NCI-H2081 (cell line): Measurements from ENCODE around the gene PIGR.

ENCODE experiments used
- DNase-seq, 2 experiments: peaks; one replicate each; lab custom pipeline; 2025; lab: John Stamatoyannopoulos, UW

The PIGR gene

DNA sequence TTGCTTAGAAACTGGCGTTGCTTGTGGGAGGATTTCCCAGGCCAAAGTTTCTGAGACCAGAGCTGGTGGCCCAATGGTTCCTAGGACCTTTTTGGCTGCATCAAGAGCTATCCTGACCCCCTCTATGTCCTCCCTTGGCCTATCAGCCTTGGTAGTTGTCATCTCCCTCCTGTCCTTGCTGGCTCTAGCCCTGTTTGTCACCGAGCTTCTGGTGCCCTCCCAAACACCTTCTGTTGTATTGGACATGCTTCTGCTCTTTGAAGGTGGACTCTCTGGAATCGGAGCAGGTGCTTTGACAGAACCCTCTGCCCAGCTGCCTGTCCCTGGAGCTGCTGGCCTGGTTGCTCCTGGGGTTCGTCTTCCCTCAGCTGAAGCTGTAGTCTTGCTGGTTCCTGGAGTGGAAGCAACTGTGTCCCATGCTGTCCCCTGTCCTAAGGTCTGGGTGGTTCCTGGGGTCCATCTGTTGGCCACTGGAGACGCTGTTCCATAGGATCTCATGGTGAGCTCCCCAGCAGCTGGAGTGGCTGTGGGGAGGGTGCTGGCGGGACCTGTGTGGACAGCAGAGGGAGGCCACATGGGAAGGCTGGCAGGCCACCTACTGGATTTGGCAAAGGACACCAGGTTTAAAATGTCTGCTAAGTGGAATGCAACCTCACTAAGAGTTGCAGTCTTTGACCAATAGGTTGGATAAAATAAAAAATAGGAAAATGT is 14.6 kb upstream of the PIGR start:
- DNase-seq, result no peak

DNA sequence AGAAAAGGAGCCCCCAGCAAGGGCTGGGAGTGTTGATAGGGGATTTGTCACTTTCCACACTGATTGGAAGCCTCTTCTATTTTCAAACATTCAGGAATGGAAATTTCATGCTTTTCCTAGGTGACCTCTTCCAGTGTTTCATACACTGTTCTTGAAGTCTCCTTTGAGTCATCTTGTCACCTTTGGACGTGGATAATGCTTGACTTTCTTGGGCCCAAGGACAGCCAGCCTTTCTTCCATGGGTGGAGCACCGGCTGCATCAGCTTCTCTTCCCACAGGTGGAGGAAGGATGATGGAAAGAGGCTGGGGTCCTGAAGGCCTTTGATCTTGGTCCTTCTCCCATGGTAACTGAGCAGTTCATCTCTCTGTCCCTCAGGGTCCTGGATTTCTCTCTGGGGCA is 11.9 kb upstream of the PIGR start:
- no peak for DNase-seq

DNA sequence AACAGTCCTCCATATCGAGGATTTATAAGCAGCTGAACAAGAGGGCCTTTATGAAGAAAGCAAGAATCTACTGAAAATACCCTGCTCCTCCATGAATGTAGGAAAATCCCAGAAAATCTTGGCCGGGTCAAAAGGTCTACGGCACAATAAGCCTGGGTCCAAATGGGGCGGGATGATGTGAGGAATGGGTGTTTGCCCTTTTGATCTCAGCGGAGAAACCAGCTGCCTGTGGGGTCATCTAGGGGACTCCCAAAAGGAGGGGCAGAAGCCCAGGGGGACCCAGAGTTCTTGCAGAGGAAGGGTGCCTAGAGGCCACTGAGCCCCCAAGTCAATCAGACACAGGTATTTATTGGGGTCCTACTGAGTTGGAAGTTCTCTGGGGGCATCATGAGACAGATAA is 11.4 kb upstream of the PIGR start:
- DNase-seq, result no peak

DNA sequence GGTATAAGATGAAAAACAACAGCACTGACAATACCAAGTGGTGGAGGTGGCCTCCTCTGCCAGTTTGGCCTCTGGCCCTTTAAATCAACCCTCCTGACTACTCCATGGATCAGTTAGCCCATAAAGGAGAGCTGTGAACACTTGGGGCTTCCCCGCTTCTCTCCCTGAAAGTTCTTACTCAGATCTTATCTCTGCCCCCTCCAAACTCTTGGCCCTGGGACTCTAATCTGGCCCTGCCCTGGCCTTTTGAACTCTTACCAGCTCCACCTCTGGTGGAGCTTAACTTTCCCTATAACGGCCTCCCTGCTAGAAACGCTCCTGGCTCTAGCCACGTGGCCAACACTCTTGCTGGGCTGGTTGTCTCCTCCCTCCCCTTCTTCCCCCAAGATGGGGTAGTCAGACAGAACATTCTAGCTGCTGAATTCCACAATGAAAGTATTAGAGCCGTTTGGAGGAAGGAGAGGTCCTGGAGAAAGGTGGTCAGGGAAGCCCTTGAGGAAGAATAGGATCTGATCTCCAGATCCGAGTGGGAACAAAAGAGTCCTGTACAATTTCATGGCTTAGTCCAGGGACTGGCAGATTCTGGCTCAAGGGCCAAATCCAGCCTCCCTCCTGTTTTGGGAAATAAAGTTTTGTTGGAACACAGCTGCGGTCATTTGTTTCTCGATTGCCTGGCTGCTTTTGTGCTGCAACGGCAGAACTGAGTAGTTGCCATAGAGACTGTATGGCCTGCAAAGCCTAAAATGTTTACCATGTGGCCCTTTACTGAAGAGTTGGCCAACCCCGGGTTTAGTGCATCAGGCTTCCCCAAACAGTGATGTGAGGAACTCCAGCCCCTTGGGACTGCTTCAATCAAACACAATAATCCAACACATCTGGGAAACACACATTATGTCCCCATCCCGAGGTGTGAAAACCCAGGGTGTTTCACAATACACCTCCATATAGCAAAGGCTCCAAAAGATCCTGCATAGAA is 9.5 kb upstream of the PIGR start:
- DNase-seq, result no peak

DNA sequence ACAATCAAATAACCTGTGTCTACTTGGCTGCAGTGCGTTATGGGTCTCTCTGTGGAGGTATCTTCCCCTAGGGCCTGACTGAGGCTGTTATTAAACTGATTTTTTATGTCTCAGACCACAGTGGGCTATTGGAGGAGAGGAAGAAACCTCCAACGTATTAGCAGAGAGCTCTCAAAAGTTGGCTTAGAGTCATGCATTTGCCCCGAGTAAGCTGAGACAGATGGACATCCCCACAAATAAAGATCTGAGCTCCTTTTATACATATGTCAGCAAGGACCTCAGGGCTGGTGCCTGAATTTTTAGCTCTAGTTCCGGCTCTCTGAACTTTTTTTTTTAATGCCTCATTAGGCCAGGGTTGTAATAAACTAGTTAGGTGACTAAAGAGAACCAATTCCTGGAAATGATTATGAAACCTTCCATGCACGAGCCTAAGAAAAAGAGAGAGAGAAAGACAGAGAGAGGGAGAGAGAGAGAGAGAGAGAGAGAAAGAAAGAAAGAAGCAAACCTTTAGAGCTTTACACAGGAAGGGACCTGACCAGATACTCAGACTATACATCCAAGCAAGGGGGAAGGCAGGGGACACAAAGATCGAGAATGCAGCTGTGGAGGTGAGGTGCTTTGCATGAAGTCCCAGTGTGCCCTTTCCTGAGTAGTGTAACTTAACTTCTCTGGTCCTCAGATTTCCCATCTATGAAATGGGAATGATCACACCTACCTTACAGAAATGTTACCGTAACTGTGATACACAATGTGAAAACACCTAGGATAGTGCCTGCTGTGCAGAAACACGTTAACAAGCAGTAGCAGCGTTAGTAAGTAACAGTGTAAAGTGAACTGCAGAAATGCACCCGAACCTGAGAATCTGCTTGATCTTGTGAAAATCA is 8.4 kb upstream of the PIGR start:
- no peak for DNase-seq

DNA sequence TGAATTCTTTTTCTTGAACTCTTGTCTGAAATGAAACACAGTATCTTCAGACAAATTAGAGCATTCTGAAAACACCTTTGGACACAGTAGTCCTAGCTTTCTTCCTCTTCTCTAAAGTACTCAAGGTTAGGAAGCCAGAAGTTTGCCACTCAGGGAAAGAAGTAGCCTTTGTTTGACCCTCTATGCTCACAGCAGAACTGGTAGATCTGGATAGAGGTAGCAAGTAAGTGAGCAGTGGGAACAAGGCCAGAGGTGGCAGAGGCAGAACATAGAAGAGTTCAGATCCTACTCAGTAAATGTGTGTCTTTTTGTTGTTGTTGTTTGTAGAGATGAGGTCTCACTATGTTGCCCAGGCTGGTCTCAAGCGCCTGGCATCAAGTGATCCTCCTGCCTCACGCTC is 7.4 kb upstream of the PIGR start:
- DNase-seq, result no peak

DNA sequence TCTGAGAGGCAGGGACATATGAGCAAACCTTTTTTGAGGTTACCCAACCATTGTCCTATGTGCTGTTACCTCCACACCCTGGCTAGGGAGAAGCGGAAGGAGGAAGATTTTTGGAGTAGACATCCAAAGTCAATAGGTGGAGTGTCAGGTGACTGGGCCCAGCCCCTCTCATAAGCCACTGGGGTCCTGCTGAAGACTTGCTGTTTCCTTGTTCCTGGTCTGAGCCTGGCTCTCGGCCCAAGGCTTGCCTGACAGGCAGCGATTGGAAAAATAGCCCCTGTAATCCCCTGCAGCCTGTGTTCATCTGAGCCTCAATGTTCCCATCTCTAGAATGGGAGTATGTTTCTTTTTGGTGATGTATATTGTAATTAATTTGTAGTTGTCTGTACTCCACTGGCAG is 6.9 kb upstream of the PIGR start:
- DNase-seq, result no peak

DNA sequence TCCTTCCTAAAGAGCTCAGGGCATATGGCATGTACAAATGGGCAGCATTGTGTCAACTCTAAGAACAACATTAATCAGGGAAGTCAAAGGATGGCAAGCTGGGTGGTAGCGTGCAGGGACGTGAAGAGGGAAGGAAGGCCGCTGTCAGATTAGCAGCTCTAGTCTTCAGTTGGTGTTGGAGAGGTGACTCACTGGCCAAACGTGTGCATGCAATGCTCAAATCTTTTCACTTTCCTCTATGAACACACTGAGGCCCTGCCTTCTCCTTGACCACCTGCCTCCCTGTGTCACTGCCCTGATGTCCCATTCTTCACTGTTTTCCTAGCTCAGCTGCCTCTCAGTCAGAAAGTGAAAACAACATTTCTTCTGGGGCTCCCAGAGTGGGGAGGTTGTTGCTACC is 5.9 kb upstream of the PIGR start:
- DNase-seq, result no peak

DNA sequence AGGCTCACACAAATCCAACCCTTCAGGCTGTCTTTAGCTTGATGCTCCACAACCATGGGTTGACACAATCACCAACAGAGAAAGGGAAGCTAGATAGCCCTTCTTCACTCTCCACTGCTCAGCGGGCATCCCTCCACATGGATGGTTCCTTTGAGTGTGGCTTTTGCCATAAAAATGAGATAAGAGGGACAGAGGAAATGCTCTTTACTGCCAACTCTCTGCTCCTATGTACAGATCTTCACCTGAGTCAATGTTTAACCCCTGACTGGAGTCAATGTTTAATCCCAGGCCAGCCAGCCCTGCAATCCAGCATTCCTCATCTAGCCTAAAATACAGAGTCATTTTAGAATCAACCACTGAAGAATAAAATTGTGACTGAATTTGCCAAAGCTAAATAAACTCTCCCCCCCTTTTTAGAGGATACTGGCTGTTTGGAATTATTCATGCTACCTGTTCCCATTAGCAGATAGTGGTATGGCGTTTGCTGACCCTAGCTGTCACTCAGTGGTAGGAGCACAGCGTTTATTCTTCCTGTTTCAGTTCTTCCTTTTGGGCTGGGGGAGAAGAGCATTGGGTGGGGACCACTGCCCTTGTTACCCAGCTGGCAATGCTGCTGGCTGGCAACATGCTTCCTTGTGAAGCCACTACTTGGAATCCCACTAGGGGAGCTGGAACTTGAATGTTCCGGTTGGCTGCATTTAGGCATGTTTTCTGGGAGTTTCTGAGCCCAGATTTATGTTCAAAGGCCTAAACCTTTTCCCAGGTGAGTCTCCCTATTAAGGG is 5.2 kb upstream of the PIGR start:
- no peak for DNase-seq

DNA sequence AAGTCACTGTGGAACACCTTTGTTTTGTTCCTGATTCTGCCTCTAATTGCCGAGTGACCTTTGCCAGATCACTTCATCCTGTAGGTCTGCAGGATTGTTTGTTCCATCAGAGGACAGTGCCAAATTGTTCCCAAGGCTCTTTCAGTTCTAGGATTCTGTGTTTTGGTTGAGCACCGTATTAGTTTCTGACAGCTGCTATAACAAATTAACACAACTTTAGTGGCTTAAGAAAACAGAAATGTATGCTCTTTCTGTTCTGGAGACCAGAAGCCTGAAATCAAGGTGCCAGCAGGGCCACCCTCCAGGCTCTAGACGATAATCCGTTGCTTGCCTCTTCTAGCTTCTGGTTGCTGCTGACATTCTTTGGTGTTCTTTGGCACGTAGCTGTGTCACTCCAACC is 3.4 kb upstream of the PIGR start:
- no peak for DNase-seq

DNA sequence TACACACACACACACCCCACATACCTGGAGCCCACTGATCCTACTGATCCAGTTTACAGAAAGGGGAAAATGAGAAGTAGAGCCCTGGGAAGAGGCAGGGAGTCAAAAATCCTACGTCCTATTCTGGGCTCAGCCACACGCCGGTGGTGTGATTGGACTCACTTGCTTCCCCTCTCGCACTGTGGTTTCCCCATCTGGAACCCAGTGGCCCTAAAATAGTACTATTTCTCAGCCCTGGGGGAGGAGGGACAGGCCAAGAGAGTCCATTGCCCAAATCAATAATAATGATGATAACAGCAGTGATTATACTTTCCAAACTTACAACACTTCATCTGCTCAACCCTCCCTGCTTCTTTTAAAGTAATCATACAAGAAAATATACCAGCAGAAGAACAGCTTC is 2.9 kb upstream of the PIGR start:
- no peak for DNase-seq

DNA sequence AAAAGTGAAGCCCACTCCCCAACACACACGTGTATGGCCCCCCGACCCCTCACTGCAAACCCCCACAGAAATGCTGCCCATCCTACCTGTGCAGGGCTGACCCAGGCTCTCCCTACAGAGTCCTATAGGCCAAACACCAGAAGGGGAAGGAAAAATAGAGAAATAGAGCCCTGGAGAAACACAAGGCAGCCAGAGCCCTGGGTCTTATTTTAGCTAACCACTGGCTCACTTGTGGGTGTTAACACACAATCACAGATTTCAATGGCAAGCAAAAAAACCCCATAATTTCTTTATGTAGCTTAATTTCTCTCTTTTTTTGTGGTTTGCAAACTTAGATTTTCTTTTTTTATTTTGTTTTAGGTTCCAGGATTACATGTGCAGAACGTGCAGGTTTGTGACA is 989 bp upstream of the PIGR start:
- DNase-seq, result no peak

DNA sequence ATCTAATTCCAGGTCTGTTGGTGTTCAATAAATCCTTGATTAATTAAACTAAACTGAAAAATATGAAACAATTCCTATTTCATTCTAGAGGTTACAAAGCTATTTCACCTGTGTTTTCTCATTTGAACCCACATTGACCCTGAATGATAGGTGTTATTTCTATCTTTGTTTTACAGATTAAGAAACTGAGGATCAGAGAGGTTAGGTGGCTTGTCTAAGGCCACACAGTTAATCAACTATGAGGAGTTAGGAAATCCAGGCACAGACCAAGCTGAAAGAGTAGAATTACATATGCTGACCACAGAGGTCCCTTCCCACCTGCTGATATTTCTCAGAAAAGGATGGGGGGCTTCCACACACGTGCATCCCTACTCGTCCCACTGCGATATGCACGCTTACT is 487 bp downstream of the PIGR start:
- DNase-seq, result no peak

DNA sequence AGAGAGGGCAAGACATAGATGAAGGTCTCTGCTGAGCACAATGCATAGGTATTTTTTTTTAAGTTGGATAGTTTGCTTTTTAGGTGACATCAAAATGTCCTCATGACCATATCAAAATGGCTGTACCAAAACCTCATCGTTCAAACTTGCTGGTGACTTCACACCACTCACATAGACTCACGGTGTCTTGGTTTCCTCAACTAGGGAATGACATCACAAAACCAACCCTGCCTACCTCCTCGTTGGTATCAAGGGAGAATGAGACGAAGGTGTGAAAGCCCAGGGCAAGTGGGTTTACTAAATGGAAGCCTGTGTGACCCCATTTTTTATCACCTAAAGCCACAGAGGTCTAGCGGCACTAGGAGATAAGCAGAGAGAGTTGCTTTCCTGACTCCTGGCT is 1.6 kb downstream of the PIGR start:
- no peak for DNase-seq

DNA sequence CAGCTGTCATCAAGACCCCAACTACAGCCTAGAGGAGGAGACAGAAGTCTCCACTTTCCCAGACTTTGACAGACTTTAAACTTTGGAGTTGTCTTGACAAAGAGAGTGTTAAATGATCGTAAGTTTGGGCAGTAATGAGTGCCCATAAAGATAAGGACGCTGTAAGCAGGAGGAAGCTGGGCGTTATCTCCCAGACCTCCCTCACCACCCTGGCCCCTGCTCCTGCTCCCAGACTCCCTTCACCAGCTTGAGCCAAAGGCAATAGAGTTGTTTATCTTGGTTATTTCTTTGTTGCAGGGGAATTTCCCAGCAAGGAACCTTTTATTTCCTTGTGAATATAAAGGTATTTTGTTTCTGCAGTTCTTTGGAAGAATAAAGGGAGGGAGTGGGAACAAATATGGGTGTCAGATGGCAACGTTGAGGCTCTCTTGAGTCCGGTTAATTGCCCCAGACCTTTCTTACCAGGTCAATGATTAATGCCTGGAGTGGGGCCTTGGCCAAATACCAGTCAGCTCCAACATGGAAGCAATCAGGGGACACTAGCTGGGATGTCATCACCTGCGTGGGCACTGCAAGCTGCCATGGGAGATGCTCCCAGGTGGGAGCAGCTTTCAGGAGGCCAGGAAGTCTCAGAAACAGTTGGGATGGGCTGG is 4.4 kb downstream of the PIGR start:
- DNase-seq, result no peak

DNA sequence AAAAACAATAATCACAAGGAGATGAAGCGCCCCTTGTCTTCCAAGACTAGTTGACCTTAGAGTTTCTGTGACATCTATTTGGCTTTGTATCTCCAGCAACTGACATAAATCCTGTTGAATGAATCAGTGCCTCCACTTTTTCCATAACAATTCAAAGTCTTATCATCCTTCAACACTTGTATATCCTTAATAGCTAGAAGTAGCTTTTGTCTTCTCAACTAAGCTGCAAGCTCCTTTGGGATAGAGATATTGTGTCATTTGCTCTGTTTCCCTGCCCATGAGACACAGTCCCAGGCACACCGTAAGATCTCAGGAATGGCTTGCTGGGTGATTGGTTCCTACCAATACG is 5.7 kb downstream of the PIGR start:
- no peak for DNase-seq

DNA sequence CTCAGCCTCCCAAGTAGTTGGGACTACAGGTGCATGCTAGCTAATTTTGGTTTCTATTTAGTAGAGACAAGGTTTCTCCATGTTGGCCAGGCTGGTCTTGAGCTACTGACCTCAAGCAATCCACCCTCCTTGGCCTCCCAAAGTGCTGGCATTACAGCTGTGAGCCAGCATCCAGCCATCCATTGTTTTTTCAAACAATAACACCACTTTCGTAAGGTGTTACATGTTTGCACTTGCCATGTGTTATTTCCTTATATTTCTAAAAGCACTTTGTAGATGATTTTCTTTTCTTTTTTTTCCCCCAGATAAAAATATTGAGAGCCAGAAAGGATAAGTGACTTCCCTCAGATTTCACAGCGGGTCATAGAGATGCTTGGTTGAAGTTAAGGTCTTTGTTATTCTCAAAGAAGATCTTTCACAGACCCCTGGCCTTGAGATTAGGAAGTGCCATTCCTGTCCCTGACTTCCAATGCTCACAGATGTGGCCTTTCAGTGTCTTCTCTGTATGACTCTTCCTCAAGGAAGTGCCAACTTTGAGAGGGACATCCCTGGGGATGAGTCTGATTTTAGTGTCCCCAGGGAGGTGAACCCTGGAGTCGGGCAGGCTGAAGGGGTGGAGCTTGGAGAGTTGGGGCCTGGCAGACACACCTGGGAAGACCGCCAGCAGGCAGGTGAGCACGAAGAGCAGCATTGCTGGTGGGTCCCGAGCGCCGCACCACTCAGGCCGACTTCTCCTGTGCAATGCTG is 6.3 kb downstream of the PIGR start:
- DNase-seq, result no peak

DNA sequence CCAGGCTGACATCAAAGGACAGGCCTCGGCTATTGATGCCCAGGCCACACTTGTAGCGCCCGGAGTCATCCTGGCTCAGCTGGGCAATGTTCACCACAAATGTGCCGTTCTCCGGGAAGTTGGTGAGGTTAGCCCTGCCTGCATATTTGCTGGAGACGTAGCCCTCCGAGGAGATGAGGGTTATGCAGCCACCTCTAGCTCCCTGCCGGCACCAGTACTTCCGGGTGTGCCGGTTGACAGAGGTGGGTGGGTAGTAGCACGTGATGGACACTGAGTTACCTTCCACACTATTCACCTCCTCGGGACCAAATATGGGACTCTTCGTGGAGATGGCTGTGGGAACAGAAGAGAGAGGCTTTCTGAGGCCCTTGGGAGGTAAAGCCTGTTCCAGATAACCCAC is 7.1 kb downstream of the PIGR start:
- DNase-seq, result no peak

DNA sequence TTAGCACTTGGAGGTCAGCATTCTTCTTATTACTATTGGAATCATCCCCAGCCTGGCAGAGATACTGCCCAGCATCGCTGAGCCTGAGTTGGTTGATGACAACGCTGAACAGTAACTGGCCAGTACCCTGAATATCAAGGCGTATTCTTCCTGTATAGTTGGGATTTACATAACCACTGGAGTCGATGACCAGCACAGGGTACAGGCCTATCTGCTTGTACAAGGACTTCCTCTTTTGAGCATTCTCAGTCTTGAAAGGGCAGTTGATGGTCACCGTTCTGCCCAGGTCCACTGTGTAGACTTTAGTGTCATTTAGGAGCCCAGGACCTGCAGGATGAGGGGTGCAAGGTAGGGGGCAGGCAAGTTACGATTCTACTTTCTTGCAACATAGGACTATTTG is 8.8 kb downstream of the PIGR start:
- DNase-seq, result no peak

DNA sequence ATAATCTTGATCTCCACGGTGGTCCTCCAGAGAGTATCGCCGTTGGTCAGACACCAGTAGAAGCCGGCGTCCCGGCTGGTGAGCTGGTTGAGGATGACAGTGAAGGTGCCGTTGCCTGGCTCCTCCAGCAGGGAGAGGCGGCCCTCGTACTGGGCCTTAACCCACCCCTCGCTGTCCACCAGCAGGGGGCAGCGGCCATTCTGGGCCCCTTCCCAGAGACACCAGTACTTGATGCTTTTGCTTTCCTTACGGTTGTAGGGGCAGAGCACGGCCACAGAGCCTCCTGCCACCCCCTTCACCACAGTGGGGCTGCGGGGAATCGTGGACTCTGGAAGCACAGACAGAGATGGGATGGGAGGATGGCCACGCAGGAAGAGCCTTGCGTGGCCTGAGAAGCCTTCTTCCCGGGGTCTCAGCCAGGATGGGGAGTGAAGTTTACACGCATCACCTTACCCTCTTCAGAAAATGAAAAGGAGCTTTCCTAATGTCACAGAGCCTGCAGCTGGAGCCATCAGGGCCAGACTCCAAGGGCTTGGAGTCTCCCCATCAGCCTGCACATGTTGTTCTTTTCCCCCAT is 10.7 kb downstream of the PIGR start:
- no peak for DNase-seq
